Thyroid gland (tissue), 4 donors: ENCODE measurements around the gene IL26. TPM values are rescaled to one million over a fixed set of nuclear protein-coding genes. Genes with fewer than 3 reads are reported as not detected.

Source experiments
- DNase-seq, 2 donors: peaks; one replicate each; pipeline ENCODE4 v3.0.0-alpha.2; 2019
- H3K27ac ChIP-seq, 3 donors: fragments of 200-600 bp; sonication (generic); 1 replicate in 2 of 3; 2 replicates in 1 of 3; pipeline ENCODE4 v1.5.1; 2016 to 2019; ENCODE audit warnings: mild to moderate bottlenecking in 1 of 3, moderate library complexity in 1 of 3
- H3K27me3 ChIP-seq: fragments of 200-600 bp; sonication (generic); one replicate; pipeline ENCODE4 v1.5.1; 2019
- H3K36me3 ChIP-seq, 2 donors: fragments of 200-600 bp; sonication (generic); one replicate each; pipeline ENCODE4 v1.5.1; 2016 to 2019
- H3K4me1 ChIP-seq, 2 donors: fragments of 200-600 bp; sonication (generic); one replicate each; pipeline ENCODE4 v1.5.1; 2017 to 2019
- H3K4me3 ChIP-seq, 3 donors: fragments of 200-600 bp; sonication (generic); replicated peaks in 1 of 3; 1 replicate in 2 of 3; 2 replicates in 1 of 3; pipeline ENCODE4 v1.5.1; 2016; ENCODE audit warnings: mild to moderate bottlenecking in 1 of 3
- H3K9me3 ChIP-seq: fragments of 200-600 bp; sonication (generic); one replicate; pipeline ENCODE4 v1.5.1; 2017
- POLR2A ChIP-seq, 2 donors: fragments of 450-650 bp; IDR thresholded peaks; one replicate each; pipeline ENCODE4 v1.6.1; 2017; ENCODE audit warnings: antibody characterized with exemption in 2 of 2, mild to moderate bottlenecking in 2 of 2, moderate library complexity in 1 of 2
- WGBS, 2 donors: methylation state at CpG; one replicate each; pipeline ENCODE4 v1.1.5; 2017; 5-methylcytosine and 5-hydroxymethylcytosine counted together
- intact Hi-C: fragments of 100-400 bp; cut with DNase I; formaldehyde crosslinking; loops from one replicate; pipeline ENCODE4 v1.15.1; 2023
- total RNA-seq, 4 donors: library from RNA; depleted of rRNA; stranded (reverse); fragments of >200 nt; gene quantifications; one replicate each; pipeline ENCODE4 v1.2.3, GENCODE V29; 2016
- TF ChIP-seq, protein P1 (sequence below), 6 experiments: fragments of 200-600 bp in 3 of 6; fragments of 450-650 bp in 3 of 6; sonication (generic) in 3 of 6; IDR thresholded peaks; one replicate each; pipeline ENCODE4 v1.5.1; 2016 to 2019; ENCODE audit warnings: antibody characterized with exemption in 6 of 6, mild to moderate bottlenecking in 2 of 6, inconsistent platforms in 1 of 6, moderate library complexity in 1 of 6

The IL26 gene
- total RNA-seq, 4 donors from 2014 or later = not detected

DNA sequence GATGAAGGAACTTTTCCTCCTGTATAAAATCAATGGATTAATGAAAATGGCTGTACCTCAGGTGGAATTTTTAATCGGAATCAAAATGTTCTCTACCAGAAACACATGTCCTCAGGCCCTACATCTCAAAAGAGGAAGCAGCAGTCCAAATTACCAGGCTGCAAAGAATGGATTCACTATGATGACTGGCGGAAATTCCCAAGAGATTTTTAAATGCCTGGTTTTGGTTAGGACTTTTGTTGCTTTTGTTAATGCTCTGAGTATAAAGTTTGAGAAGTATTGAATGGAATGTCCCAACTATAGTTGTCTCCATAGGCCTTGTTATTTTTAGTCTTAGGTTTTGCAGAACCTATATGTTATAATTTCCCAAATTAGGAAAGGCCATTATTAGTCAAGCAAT, 54.9 kb downstream of the IL26 start:
- WGBS, 2 donors = 88 to 90% methylated on average over 2 of the region's 2 CpGs
- no peaks in the 10 kb centered on the region for H3K9me3 ChIP-seq
- H3K4me1 ChIP-seq = no peaks in the 10 kb centered on the region
- DNase-seq = no peak
- no peaks in the 10 kb centered on the region for H3K36me3 ChIP-seq
- TF ChIP-seq, protein P1, sequence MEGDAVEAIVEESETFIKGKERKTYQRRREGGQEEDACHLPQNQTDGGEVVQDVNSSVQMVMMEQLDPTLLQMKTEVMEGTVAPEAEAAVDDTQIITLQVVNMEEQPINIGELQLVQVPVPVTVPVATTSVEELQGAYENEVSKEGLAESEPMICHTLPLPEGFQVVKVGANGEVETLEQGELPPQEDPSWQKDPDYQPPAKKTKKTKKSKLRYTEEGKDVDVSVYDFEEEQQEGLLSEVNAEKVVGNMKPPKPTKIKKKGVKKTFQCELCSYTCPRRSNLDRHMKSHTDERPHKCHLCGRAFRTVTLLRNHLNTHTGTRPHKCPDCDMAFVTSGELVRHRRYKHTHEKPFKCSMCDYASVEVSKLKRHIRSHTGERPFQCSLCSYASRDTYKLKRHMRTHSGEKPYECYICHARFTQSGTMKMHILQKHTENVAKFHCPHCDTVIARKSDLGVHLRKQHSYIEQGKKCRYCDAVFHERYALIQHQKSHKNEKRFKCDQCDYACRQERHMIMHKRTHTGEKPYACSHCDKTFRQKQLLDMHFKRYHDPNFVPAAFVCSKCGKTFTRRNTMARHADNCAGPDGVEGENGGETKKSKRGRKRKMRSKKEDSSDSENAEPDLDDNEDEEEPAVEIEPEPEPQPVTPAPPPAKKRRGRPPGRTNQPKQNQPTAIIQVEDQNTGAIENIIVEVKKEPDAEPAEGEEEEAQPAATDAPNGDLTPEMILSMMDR (IDR thresholded peaks at IDR 0.05) = no peak
- no peak overlapping the region for H3K4me3 ChIP-seq
- H3K27ac ChIP-seq = no peak overlapping the region
- no peaks in the 10 kb centered on the region for H3K27me3 ChIP-seq
- intact Hi-C loops = no loop called here

DNA sequence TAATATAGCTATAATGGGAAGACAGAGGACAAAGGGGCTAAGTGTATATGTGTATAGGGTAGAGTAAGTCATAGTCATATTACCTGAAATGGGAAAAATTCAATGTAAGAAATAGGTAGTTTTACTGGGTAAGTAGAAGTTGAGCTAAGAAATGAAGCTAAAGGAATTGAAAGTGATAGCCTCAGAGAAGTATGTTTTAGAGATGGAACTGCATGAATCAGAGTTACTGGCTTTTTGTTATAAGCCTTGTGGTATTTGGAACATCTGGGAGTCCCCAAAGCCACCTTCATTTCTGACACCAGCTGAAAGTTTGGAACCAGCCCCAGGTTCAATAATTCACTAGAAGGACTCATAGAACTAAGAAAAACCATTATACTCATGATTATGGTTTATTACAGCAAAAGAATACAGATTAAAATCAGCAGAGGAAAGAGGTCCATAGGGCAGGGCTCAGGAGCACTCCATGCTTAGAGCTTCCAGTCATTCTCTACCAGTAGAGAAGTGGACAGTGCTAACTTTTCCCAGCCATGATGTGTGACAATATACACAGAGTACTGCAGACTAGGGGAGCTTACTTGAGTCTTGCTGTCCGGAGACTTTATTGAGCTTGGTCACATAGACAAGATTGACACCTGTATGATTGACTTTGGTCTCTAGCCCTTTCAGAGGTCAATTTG, 56.3 kb downstream of the IL26 start:
- TF ChIP-seq POLR2A (IDR thresholded peaks at IDR 0.05) = no peak
- TF ChIP-seq, protein P1 (IDR thresholded peaks at IDR 0.05) = no peak
- Histone ChIP-seq H3K9me3 (no peaks in the 10 kb centered on the region), H3K27ac (no peak overlapping the region), H3K4me3 (no peak overlapping the region), H3K27me3 (no peaks in the 10 kb centered on the region), H3K36me3 (no peaks in the 10 kb centered on the region), H3K4me1 (no peaks in the 10 kb centered on the region)
- no peak for DNase-seq
- intact Hi-C loops = no loop called here
- WGBS, 2 donors = 91 to 100% methylated on average over 1 of the region's 1 CpG

DNA sequence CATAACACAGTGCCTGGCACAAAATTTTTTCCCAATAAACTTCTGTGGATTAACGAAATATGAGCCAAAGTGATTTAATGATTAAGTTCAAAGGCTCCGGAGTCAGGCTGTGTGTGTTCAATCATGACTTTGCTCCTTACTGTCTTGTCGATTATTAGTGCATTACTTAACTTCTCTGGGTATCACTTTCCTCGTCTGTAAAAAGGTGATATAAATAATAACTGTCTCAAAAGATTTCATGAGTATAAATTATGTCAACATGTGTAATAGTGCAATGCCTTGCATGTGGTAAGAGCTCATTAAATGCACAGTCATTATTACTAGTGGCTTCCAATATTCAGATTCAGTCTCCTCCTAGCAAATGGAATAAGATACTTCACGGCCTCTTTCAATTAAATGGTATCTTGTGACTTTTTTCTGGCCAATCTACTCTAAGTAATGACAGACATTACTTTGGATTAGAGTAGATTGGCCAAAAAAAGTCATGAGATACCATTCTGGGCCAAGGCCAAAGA, 59.2 kb downstream of the IL26 start:
- DNase-seq = no peak
- H3K36me3 ChIP-seq = no peaks in the 10 kb centered on the region
- no peak overlapping the region for H3K4me3 ChIP-seq
- no peaks in the 10 kb centered on the region for H3K9me3 ChIP-seq
- 66 to 85% methylated on average over 5 of the region's 5 CpGs for WGBS, 2 donors
- H3K4me1 ChIP-seq = no peaks in the 10 kb centered on the region
- H3K27me3 ChIP-seq = no peaks in the 10 kb centered on the region
- TF ChIP-seq, protein P1 (IDR thresholded peaks at IDR 0.05) = no peak
- TF ChIP-seq POLR2A (IDR thresholded peaks at IDR 0.05) = no peak
- intact Hi-C loops = no loop called here
- no peak overlapping the region for H3K27ac ChIP-seq

DNA sequence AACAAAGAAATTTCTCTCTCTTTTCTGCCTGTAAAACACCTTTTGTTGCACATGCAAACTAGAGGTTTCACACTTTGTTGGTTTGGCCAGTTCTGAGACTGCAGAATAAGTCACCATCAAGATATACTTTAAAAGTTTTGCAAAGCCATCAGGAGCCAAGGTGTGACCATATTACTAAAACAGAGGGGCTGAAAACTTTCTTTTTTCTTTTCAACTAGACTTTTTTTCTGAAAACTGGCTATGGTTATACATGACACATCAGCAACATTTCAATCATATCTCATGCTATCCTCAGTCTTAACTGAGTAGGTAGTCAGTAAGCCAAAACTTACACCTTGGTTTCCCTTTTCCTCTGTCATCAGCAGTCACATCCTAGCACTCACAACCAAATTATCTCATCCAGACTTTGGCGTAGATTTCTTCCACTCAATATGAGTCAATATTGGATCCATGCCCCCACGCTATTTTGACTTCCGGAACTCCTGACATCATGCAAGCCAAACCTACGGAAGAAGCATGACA, 62.0 kb downstream of the IL26 start:
- H3K4me1 ChIP-seq = no peaks in the 10 kb centered on the region
- 85 to 93% methylated on average over 4 of the region's 4 CpGs for WGBS, 2 donors

DNA sequence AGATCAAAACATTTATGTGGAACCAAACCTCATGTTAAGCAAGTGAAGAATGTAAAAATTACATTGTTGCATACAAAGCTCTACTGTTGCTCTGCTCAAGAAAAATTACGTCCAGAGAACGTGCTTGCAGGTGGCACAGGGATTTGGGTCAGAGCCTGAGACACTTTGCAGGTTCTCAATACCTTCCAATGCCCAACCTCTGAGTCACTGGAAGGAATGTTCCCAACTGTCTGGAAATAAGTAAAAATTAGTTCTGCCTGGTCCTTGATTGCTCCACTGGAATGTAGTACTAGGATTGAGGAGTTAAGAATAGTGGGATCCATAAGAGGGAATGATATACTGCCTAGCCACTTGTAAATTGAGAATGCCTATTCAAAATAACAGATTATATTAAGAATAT, 63.2 kb downstream of the IL26 start:
- DNase-seq = no peak
- no peaks in the 10 kb centered on the region for H3K9me3 ChIP-seq
- no peaks in the 10 kb centered on the region for H3K27me3 ChIP-seq
- no peak overlapping the region for H3K27ac ChIP-seq
- intact Hi-C loops = no loop called here
- 90% methylated on average over 2 of the region's 2 CpGs for WGBS, 2 donors
- H3K4me1 ChIP-seq = no peaks in the 10 kb centered on the region
- H3K4me3 ChIP-seq = no peak overlapping the region
- no peak for TF ChIP-seq POLR2A (IDR thresholded peaks at IDR 0.05)
- TF ChIP-seq, protein P1 (IDR thresholded peaks at IDR 0.05) = no peak
- no peaks in the 10 kb centered on the region for H3K36me3 ChIP-seq

More for the DNA sequence above, 62.0 kb downstream of the IL26 start:
- Histone ChIP-seq H3K4me3 (no peak overlapping the region), H3K36me3 (no peaks in the 10 kb centered on the region), H3K9me3 (no peaks in the 10 kb centered on the region), H3K27ac (no peak overlapping the region), H3K27me3 (no peaks in the 10 kb centered on the region)
- DNase-seq = no peak
- intact Hi-C loops = no loop called here
- no peak for TF ChIP-seq POLR2A (IDR thresholded peaks at IDR 0.05)
- TF ChIP-seq, protein P1 (IDR thresholded peaks at IDR 0.05) = no peak
